Hypothalamus (tissue), 51 donors: ENCODE data around the gene ADORA1.

ENCODE experiments used
- DNase-seq, 51 donors: peaks; one replicate each; lab custom pipeline; 2025; lab: John Stamatoyannopoulos, UW

ADORA1 gene

DNA sequence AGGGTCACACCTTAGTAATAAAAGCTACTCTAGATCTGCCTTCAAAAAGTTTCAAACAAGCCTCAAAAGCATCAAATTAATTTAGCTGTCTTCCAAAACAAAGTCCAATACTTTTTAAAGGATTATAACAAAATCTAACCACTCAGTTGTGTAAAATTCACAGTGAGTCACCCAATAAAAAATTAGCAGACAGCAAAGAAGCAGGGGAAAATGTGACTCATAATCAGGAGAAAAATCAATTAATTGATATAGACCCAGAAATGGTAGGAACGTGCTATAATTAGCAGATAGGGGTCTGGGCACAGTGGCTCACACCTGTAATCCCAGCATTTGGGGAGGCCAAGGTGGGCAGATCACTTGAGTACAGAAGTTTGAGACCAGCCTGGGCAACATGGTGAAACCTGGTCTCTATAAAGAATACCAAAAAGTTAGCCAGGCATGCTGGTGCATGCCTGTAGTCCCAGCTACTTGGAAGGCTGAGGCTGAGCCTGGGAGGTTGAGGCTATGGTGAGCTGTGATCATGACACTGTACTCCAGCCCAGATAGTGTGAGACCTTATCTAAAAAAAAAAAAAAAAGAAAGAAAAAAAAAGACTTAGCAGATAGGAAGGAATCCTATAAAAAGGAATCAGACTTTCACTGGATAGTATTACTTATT lies 33.6 kb upstream of the ADORA1 start:
- no peak for DNase-seq

DNA sequence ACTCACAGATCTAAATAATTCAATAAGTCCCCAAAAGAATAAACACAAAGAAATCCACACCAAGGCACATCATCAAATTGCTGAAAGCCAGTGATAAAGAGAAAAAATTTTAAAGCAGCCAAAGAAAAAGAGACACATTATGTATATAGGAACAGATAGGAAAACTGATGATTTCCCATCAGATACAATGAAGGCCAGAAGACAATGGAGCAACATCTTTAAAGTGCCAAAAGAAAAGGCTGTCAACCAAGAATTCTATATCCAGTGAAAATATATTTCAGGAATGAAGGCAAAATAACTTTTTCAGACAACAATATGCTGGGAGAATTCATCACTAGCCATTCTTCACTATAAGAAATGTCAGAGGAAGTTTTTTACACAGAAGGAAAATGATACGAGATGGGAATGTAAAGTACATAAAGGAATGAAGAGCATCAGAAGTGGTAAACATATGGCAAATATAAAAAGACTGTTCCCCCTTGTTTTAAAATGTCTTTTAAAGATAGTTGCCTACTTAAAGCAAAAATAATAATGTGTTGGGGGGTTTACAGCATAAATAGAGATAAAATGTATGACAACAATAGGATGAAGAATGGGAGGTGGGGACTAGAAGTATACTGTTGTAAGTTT lies 32.4 kb upstream of the ADORA1 start:
- DNase-seq = no peak

DNA sequence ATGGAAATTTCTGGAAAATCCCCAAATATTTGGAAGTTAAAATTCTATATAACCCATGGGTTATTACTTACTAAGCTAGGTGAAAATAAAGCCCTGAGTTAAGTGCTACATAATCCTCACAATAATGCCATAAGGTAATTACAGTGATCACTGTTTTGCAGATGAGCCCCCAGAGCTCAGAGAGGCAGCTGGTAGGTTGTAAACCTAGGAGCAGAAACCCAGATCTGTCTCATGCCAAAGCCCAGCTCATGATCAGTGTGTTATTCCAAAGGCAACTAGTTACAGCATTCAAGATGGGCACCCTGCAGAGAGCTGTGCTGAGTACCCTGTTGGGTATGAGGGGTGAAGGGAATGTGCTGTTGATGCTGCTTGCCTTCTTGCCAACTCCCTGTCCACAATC lies 31.0 kb upstream of the ADORA1 start:
- no peak for DNase-seq

- no peak for DNase-seq
Observed at GRCh38 chr1:203097001-203097400, 30.5 kb upstream of the ADORA1 start.

- no peak for DNase-seq
Observed at GRCh38 chr1:203098445-203098844, 29.1 kb upstream of the ADORA1 start.

GRCh38 chr1:203098914-203099520 lies 28.5 kb upstream of the ADORA1 start:
- no peak for DNase-seq

- DNase-seq = no peak
Observed at GRCh38 chr1:203099805-203100515, 27.6 kb upstream of the ADORA1 start.

- no peak for DNase-seq
Observed at GRCh38 chr1:203100516-203100869, 27.0 kb upstream of the ADORA1 start.

DNA sequence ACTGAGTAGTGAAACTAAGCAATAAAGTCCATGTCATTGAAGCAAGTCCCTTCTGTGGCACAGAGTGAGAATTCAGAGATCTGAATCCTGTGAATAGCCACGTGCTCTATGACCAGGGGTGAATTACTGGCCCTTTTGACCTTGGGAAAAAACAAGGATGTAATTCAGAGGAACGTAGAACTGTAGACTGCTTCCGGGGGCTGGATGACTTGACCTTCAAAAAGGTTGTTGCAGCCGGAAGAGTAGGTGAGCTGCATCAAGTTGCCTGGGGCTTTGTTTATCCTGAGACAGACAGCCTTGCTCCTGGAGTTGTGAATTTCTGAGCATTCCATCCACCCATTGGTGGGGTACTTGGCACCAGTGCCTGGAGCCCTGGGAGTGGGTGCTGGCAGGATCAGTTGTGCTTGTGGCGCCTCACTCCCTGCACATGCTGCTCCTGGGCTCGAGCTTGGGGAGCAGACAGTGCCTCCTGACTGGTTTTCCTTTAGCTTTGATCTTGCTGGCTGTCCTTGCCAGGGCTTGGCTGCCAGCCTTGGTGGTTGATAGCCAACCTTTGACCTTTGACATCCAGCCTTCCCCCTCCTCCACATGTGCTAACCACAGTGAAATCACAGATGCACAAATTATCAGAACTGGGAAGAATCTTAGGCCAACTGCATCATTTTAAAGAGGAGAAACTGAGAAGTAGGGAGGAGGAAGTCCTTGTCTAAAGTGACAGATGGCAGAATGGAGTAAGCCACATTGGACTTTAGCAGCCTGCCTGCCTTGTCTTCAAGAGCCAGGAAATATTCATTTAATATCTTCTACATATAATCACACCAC lies 25.5 kb upstream of the ADORA1 start:
- no peak for DNase-seq

- no peak for DNase-seq
Observed at GRCh38 chr1:203103216-203103615, 24.3 kb upstream of the ADORA1 start.

GRCh38 chr1:203103829-203104495 lies 23.6 kb upstream of the ADORA1 start:
- no peak for DNase-seq

- DNase-seq = no peak
Observed at GRCh38 chr1:203104789-203105390, 22.6 kb upstream of the ADORA1 start.

DNA sequence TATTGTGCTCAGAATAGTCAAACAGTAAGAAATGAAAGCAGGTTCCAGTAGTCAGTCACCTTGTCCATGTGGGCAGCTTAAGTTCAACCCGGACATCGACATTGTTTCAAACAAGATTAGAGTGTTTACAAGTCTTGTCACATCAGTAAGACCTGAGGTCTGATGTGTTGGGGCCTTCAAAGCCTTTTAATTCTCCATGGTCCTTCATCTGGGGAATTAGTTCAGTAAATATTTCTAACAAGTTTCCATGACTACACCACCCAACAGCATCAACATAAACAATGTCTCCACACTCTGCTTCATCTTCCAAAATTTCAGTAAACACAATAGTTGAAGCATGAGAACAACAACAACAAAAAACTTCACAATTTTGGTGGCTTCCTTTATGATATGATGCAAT lies 15.1 kb upstream of the ADORA1 start:
- no peak for DNase-seq

DNA sequence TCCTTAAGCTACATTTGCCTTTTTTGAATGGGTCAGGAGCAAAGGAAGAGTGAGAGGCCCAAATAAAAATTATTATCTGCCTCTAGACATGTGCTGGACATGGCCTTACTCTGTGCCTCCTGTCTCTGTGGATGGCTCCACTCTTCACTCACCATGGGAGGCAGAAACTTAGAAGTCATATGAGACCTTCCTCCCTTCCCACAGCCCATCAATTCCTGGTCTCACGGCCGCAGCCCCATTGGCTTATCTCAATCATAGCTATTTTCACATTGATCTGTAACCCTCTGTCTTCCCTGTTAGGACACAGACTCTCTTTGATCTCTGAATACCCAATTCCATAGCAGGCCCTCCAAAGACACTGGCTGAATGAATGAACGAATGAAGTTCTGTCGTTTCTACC lies 14.2 kb upstream of the ADORA1 start:
- no peak for DNase-seq

DNA sequence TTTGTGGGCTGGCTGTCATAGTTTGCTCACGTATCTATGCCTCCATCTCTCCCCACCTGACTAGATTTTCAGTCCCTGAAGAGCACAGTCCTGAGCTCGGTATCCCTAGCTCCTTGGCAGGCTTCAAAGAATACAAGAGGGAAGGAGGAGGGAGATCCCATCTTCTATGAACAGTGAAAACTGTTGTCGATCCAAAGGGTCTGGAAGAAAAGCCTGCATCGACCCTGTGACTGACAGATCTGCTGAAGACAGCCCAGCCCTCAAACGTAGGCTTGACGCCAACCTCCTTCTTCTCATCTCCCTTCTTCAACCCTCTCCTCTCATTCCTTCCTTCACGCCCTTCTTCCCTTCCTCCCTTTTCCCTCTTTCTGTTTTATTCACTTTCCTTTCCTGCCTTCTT lies 13.3 kb upstream of the ADORA1 start:
- DNase-seq = no peak

DNA sequence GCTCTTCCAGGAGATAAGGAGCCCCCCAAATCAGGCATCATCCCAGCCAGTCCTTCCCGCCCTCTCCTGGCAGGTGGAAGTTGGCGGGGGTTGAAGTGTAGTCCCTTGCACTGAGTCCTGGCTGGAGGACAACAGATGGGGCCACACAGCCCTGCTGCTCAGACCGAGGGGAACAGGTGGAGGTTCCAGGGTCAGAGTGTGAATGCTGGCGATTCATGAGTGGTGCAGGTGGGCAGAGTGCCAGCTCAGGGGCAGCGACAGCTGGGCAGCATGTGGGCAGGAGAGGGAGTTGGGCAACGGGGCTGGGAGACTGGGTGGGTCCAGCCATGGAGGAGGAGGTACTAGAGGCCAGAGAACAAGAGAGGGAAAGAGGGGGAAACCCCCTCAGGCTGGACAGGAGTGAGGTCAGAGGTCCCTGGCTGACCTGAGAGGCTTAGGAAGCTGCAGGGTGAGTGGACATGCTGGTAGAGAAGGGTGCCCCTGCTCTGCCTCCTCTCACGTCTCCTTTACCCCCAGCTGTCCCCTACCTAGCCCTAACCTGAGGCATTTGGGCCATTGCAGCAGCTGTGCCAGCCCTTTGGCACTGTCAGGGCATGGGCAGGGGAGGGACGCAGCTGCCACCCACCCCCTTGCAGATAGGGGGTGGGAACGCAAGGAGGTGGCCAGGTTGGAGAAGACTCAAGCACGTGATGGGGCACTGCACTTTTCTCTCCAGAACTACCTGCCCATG lies 11.3 kb upstream of the ADORA1 start:
- no peak for DNase-seq

- DNase-seq = peak in 41 of 51 donors; percentile 23 to 84 (median 54)
Observed at GRCh38 chr1:203117611-203118575, 9.6 kb upstream of the ADORA1 start.
